ENCODE data around the gene MYH14. TPM values are rescaled to one million over a fixed set of nuclear protein-coding genes. Genes with fewer than 3 reads are reported as not detected.

MYH14 gene
- polyA plus RNA-seq, 4 donors = 202 to 392 (median 242) TPM

GRCh38 chr19:50205681-50206138 is 2.3 kb downstream of the MYH14 start:
- H3K9me3 ChIP-seq (ENCODE audit: control insufficient read depth in 2 of 2, insufficient read depth in 1 of 2, low read depth in 1 of 2, low read length in 1 of 2) = peaks cover 0 to 2% of the 10 kb centered on the region in 2 donors
- FAIRE-seq (no peak), DNase-seq (peak; percentile 92 to 97)
- H3K27me3 ChIP-seq (ENCODE audit: control insufficient read depth in 3 of 3, insufficient read depth in 3 of 3, low read length in 3 of 3) = peaks cover 0 to 8% (median 0%) of the 10 kb centered on the region in 3 donors
- peak overlapping the region; percentile 11 to 73 (median 72) for H3K4me3 ChIP-seq (ENCODE audit: low read depth in 1 of 3, low read length in 3 of 3)
- H3K4me1 ChIP-seq (ENCODE audit: control insufficient read depth in 3 of 3, insufficient read depth in 2 of 3, low read depth in 1 of 3, low read length in 2 of 3) = peaks cover 0 to 43% (median 2%) of the 10 kb centered on the region in 3 donors
- 6 to 17% (median 10%) methylated on average over 12 of the region's 12 CpGs for WGBS, 3 donors
- H3K36me3 ChIP-seq (ENCODE audit: control insufficient read depth in 3 of 3, insufficient read depth in 2 of 3, low read depth in 1 of 3, low read length in 3 of 3) = peaks cover 0 to 48% (median 4%) of the 10 kb centered on the region in 3 donors
- H3K27ac ChIP-seq (ENCODE audit: low read depth in 1 of 3, low read length in 2 of 3) = peak overlapping the region; percentile 97 to 100 (median 98)

GRCh38 chr19:50206191-50206590 is 2.8 kb downstream of the MYH14 start:
- peak overlapping the region; percentile 97 to 100 (median 98) for H3K27ac ChIP-seq (ENCODE audit: low read depth in 1 of 3, low read length in 2 of 3)
- peaks cover 0 to 43% (median 2%) of the 10 kb centered on the region in 3 donors for H3K4me1 ChIP-seq (ENCODE audit: control insufficient read depth in 3 of 3, insufficient read depth in 2 of 3, low read depth in 1 of 3, low read length in 2 of 3)
- FAIRE-seq (no peak), DNase-seq (peak; percentile 86 to 96)
- peaks cover 0 to 3% of the 10 kb centered on the region in 2 donors for H3K9me3 ChIP-seq (ENCODE audit: control insufficient read depth in 2 of 2, insufficient read depth in 1 of 2, low read depth in 1 of 2, low read length in 1 of 2)
- peaks cover 0 to 6% (median 0%) of the 10 kb centered on the region in 3 donors for H3K27me3 ChIP-seq (ENCODE audit: control insufficient read depth in 3 of 3, insufficient read depth in 3 of 3, low read length in 3 of 3)
- H3K36me3 ChIP-seq (ENCODE audit: control insufficient read depth in 3 of 3, insufficient read depth in 2 of 3, low read depth in 1 of 3, low read length in 3 of 3) = peaks cover 0 to 47% (median 5%) of the 10 kb centered on the region in 3 donors
- peak overlapping the region in 2 of 3 donors; percentile 45 to 72 for H3K4me3 ChIP-seq (ENCODE audit: low read depth in 1 of 3, low read length in 3 of 3)
- WGBS, 3 donors = 16 to 55% (median 37%) methylated on average over 6 of the region's 6 CpGs

DNA sequence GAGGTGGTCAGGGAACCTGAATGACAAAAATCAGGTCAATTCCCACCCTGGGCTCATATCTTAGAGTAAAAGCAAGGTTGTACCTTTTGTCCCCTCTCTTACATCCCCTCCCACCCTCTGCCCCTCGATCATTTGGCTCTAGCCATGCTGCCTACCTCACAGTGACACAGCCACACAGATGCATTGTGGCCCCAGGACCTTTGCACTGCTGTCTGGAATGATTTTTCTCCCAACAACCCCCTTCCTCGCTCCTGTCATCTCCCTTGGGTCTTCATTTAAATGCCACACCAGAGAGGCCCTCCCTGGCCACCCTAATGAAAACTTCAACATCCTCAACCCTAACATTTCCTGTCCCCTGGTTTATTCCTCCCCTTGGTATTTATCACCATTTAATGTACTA is 4.3 kb downstream of the MYH14 start:
- peaks cover 0 to 38% (median 2%) of the 10 kb centered on the region in 3 donors for H3K4me1 ChIP-seq (ENCODE audit: control insufficient read depth in 3 of 3, insufficient read depth in 2 of 3, low read depth in 1 of 3, low read length in 2 of 3)
- peaks cover 0 to 9% (median 0%) of the 10 kb centered on the region in 3 donors for H3K27me3 ChIP-seq (ENCODE audit: control insufficient read depth in 3 of 3, insufficient read depth in 3 of 3, low read length in 3 of 3)
- H3K4me3 ChIP-seq (ENCODE audit: low read depth in 1 of 3, low read length in 3 of 3) = no peak overlapping the region
- 61 to 83% (median 77%) methylated on average over 2 of the region's 2 CpGs for WGBS, 3 donors
- peaks cover 3 to 49% (median 5%) of the 10 kb centered on the region in 3 donors for H3K36me3 ChIP-seq (ENCODE audit: control insufficient read depth in 3 of 3, insufficient read depth in 2 of 3, low read depth in 1 of 3, low read length in 3 of 3)
- H3K9me3 ChIP-seq (ENCODE audit: control insufficient read depth in 2 of 2, insufficient read depth in 1 of 2, low read depth in 1 of 2, low read length in 1 of 2) = peaks cover 0 to 11% of the 10 kb centered on the region in 2 donors
- FAIRE-seq = no peak
- H3K27ac ChIP-seq (ENCODE audit: low read depth in 1 of 3, low read length in 2 of 3) = peak overlapping the region; percentile 90 to 100 (median 92)
- no peak for DNase-seq

DNA sequence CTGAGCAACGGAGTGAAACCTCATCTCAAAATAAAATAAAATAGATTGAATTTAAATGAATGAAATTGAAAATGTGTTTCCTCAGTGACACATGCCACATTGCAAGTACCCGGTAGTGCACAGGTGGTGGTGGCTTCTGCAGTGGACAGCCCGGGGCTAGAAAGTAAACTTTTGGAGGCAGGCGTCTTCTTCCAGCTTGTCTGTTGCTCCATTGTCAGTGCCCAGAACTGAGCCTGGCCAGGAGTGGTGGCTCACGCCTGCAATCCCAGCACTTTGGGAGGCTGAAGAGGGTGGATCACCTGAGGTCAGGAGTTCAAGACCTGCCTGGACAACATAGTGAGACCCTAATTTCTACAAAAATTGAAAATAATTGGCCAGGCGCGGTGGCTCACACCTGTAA is 5.7 kb downstream of the MYH14 start:
- FAIRE-seq (no peak), DNase-seq (no peak)
- 88 to 92% (median 91%) methylated on average over 7 of the region's 7 CpGs for WGBS, 3 donors
- H3K4me1 ChIP-seq (ENCODE audit: control insufficient read depth in 3 of 3, insufficient read depth in 2 of 3, low read depth in 1 of 3, low read length in 2 of 3) = peaks cover 0 to 34% (median 0%) of the 10 kb centered on the region in 3 donors
- H3K27ac ChIP-seq (ENCODE audit: low read depth in 1 of 3, low read length in 2 of 3) = no peak overlapping the region
- peaks cover 3 to 58% (median 7%) of the 10 kb centered on the region in 3 donors for H3K36me3 ChIP-seq (ENCODE audit: control insufficient read depth in 3 of 3, insufficient read depth in 2 of 3, low read depth in 1 of 3, low read length in 3 of 3)
- H3K9me3 ChIP-seq (ENCODE audit: control insufficient read depth in 2 of 2, insufficient read depth in 1 of 2, low read depth in 1 of 2, low read length in 1 of 2) = peaks cover 0 to 11% of the 10 kb centered on the region in 2 donors
- H3K4me3 ChIP-seq (ENCODE audit: low read depth in 1 of 3, low read length in 3 of 3) = no peak overlapping the region
- H3K27me3 ChIP-seq (ENCODE audit: control insufficient read depth in 3 of 3, insufficient read depth in 3 of 3, low read length in 3 of 3) = peaks cover 0 to 9% (median 0%) of the 10 kb centered on the region in 3 donors

DNA sequence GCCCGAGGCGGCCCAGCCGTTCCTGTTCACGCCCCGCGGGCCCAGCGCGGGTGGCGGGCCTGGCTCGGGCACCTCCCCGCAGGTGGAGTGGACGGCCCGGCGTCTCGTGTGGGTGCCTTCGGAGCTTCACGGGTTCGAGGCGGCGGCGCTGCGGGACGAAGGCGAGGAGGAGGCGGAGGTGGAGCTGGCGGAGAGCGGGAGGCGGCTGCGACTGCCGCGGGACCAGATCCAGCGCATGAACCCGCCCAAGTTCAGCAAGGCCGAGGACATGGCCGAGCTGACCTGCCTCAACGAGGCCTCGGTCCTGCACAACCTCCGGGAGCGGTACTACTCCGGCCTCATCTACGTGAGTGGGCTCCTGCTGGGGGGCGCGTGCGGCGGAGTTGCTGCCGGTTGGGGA is 7.0 kb downstream of the MYH14 start:
- Histone ChIP-seq H3K4me1 (ENCODE audit: control insufficient read depth in 3 of 3, insufficient read depth in 2 of 3, low read depth in 1 of 3, low read length in 2 of 3) (peaks cover 0 to 37% (median 0%) of the 10 kb centered on the region in 3 donors), H3K4me3 (ENCODE audit: low read depth in 1 of 3, low read length in 3 of 3) (no peak overlapping the region), H3K9me3 (ENCODE audit: control insufficient read depth in 2 of 2, insufficient read depth in 1 of 2, low read depth in 1 of 2, low read length in 1 of 2) (peaks cover 0 to 11% of the 10 kb centered on the region in 2 donors), H3K27ac (ENCODE audit: low read depth in 1 of 3, low read length in 2 of 3) (no peak overlapping the region), H3K36me3 (ENCODE audit: control insufficient read depth in 3 of 3, insufficient read depth in 2 of 3, low read depth in 1 of 3, low read length in 3 of 3) (peaks cover 3 to 71% (median 9%) of the 10 kb centered on the region in 3 donors), H3K27me3 (ENCODE audit: control insufficient read depth in 3 of 3, insufficient read depth in 3 of 3, low read length in 3 of 3) (peaks cover 0 to 5% (median 0%) of the 10 kb centered on the region in 3 donors)
- no peak for DNase-seq
- no peak for FAIRE-seq
- WGBS, 3 donors = 93 to 97% (median 96%) methylated on average over 45 to 46 of the region's 46 CpGs

- no peak for DNase-seq
- peaks cover 0 to 3% (median 0%) of the 10 kb centered on the region in 3 donors for H3K27me3 ChIP-seq (ENCODE audit: control insufficient read depth in 3 of 3, insufficient read depth in 3 of 3, low read length in 3 of 3)
- no peak overlapping the region for H3K4me3 ChIP-seq (ENCODE audit: low read depth in 1 of 3, low read length in 3 of 3)
- H3K9me3 ChIP-seq (ENCODE audit: control insufficient read depth in 2 of 2, insufficient read depth in 1 of 2, low read depth in 1 of 2, low read length in 1 of 2) = peaks cover 0 to 11% of the 10 kb centered on the region in 2 donors
- H3K4me1 ChIP-seq (ENCODE audit: control insufficient read depth in 3 of 3, insufficient read depth in 2 of 3, low read depth in 1 of 3, low read length in 2 of 3) = peaks cover 0 to 22% (median 0%) of the 10 kb centered on the region in 3 donors
- peak overlapping the region; percentile 42 to 74 (median 68) for H3K27ac ChIP-seq (ENCODE audit: low read depth in 1 of 3, low read length in 2 of 3)
- no peak for FAIRE-seq
- WGBS, 3 donors = 80 to 88% (median 87%) methylated on average over 1 of the region's 1 CpG
- peaks cover 3 to 85% (median 12%) of the 10 kb centered on the region in 3 donors for H3K36me3 ChIP-seq (ENCODE audit: control insufficient read depth in 3 of 3, insufficient read depth in 2 of 3, low read depth in 1 of 3, low read length in 3 of 3)
Measured at GRCh38 chr19:50213925-50214324, 10.5 kb downstream of the MYH14 start.

- H3K4me3 ChIP-seq (ENCODE audit: low read depth in 1 of 3, low read length in 3 of 3) = no peak overlapping the region
- peaks cover 0 to 3% (median 0%) of the 10 kb centered on the region in 3 donors for H3K27me3 ChIP-seq (ENCODE audit: control insufficient read depth in 3 of 3, insufficient read depth in 3 of 3, low read length in 3 of 3)
- DNase-seq (peak; percentile 87 to 89), FAIRE-seq (no peak)
- peaks cover 0 to 11% of the 10 kb centered on the region in 2 donors for H3K9me3 ChIP-seq (ENCODE audit: control insufficient read depth in 2 of 2, insufficient read depth in 1 of 2, low read depth in 1 of 2, low read length in 1 of 2)
- H3K27ac ChIP-seq (ENCODE audit: low read depth in 1 of 3, low read length in 2 of 3) = peak overlapping the region; percentile 48 to 74 (median 68)
- WGBS, 3 donors = 7 to 27% (median 19%) methylated on average over 24 to 25 of the region's 25 CpGs
- peaks cover 0 to 22% (median 0%) of the 10 kb centered on the region in 3 donors for H3K4me1 ChIP-seq (ENCODE audit: control insufficient read depth in 3 of 3, insufficient read depth in 2 of 3, low read depth in 1 of 3, low read length in 2 of 3)
- H3K36me3 ChIP-seq (ENCODE audit: control insufficient read depth in 3 of 3, insufficient read depth in 2 of 3, low read depth in 1 of 3, low read length in 3 of 3) = peaks cover 3 to 82% (median 12%) of the 10 kb centered on the region in 3 donors
Measured at GRCh38 chr19:50214699-50215543, 11.5 kb downstream of the MYH14 start.

- Histone ChIP-seq H3K4me3 (ENCODE audit: low read depth in 1 of 3, low read length in 3 of 3) (no peak overlapping the region), H3K9me3 (ENCODE audit: control insufficient read depth in 2 of 2, insufficient read depth in 1 of 2, low read depth in 1 of 2, low read length in 1 of 2) (peaks cover 0 to 8% of the 10 kb centered on the region in 2 donors), H3K27ac (ENCODE audit: low read depth in 1 of 3, low read length in 2 of 3) (peak overlapping the region in 2 of 3 donors; percentile 68 to 74), H3K36me3 (ENCODE audit: control insufficient read depth in 3 of 3, insufficient read depth in 2 of 3, low read depth in 1 of 3, low read length in 3 of 3) (peaks cover 3 to 81% (median 8%) of the 10 kb centered on the region in 3 donors), H3K27me3 (ENCODE audit: control insufficient read depth in 3 of 3, insufficient read depth in 3 of 3, low read length in 3 of 3) (peaks cover 0 to 3% (median 0%) of the 10 kb centered on the region in 3 donors), H3K4me1 (ENCODE audit: control insufficient read depth in 3 of 3, insufficient read depth in 2 of 3, low read depth in 1 of 3, low read length in 2 of 3) (peaks cover 0 to 22% (median 0%) of the 10 kb centered on the region in 3 donors)
- no peak for FAIRE-seq
- no peak for DNase-seq
- WGBS, 3 donors = 56 to 82% (median 72%) methylated on average over 3 of the region's 3 CpGs
Measured at GRCh38 chr19:50215820-50216219, 12.4 kb downstream of the MYH14 start.
